Measurements from ENCODE around the gene NEK5. TPM values are rescaled to one million over a fixed set of nuclear protein-coding genes. Genes with fewer than 3 reads are reported as not detected.
A peak's percentile ranks its signal among the peaks of the same experiment; 100 is the strongest.
"Not testable (repeated sequence)": the region's sequence is repeated elsewhere in the genome, so short reads cannot be mapped to it uniquely, and the experiment has no call there.

The NEK5 gene, protein sequence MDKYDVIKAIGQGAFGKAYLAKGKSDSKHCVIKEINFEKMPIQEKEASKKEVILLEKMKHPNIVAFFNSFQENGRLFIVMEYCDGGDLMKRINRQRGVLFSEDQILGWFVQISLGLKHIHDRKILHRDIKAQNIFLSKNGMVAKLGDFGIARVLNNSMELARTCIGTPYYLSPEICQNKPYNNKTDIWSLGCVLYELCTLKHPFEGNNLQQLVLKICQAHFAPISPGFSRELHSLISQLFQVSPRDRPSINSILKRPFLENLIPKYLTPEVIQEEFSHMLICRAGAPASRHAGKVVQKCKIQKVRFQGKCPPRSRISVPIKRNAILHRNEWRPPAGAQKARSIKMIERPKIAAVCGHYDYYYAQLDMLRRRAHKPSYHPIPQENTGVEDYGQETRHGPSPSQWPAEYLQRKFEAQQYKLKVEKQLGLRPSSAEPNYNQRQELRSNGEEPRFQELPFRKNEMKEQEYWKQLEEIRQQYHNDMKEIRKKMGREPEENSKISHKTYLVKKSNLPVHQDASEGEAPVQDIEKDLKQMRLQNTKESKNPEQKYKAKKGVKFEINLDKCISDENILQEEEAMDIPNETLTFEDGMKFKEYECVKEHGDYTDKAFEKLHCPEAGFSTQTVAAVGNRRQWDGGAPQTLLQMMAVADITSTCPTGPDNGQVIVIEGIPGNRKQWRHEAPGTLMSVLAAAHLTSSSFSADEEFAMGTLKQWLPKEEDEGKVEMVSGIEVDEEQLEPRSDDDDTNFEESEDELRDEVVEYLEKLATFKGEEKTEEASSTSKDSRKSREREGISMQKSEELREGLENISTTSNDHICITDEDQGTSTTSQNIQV
- total RNA-seq (2014; rRNA removed), result 0.07 TPM in 1 of 2 replicates, not detected in the other
- percentile 20 among the genes with signal in this experiment for Bru-seq, nascent RNA
- BruChase-seq, experiment 1, labeled RNA remaining after a 6-hour chase, result percentile 16 among the genes with signal in this experiment
- BruChase-seq, experiment 2, labeled RNA remaining after a 2-hour chase, result percentile 22 among the genes with signal in this experiment
- long read RNA-seq, partial matches to known transcripts, result 0 of 3 reads
- long read RNA-seq, other reads (novel, unspliced or antisense), result 3 of 3 reads

DNA sequence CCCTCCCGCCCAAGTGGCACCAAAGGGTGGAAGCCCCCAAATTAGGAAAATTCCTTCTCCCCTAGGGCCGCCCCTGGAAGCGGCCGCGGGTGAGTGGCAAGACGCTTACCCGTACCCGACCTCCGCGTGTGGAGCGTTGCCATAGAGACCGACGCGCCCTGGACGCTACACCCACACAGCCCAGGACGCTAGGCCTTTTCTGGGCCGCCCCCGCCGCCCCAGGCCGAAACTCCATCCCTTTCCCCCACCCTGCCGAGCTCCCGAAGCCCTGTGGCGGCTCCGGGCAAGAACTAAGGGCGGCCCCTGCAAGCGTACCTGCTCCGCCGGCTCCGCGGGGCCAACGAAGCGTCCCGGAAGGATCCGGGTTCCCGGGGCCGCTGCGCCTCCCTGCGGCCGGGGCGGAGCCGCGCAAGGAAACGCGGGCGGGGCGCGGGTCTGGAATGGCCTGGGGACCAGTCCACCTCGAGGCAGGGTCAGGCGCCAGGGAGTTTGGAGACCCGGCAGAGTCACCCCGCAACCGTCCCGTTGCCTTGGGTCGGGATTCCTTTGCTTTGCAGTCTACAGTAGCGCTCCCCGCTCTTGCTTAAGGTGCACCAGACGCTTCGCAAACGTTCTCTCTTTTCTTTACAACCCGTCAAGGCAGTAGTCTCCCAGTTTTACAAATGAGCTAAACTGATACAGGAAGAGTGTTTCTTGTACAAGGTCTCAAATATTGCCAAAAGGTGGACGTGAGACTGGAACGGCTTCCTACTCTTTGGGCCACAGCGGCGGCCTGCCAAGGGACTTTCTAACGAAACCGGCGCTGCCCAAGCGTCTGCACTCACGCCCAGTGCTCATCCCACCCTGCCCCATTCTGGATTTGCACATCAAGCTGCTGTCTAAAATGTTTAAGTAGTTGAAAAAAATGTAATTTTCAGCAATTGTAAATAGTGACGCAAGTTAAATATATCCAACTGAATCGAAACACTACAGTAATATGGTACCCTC lies at the start of gene NEK5:
Gene NEK5 (minus strand): TSS at position 360 of the 987 bp plus-strand sequence. CDS start 1,591 bp downstream, outside the sequence.
- H3K4me3 ChIP-seq (ENCODE audit: low read length), result peak within 1 kb of the TSS; percentile 87
- H4K20me1 ChIP-seq (ENCODE audit: low read length), result no peaks in the 10 kb centered on the region
- no peaks in the 10 kb centered on the region for H3K9me3 ChIP-seq (ENCODE audit: low read length)
- CTCF ChIA-PET, result interaction anchor here (0.6 to 0.7 kb wide), 2 partner anchors 193 to 238 kb away, joined by 3 read pairs; no protein-coding TSS in a partner anchor
- H3K4me1 ChIP-seq (ENCODE audit: insufficient read depth, low read length), result peaks cover 8% of the 10 kb centered on the region; the same call in 1 of the 2 replicates
- no peak within 1 kb of the TSS for H3K27ac ChIP-seq (ENCODE audit: low read length)
- H2AFZ ChIP-seq (ENCODE audit: low read length), result peak within 1 kb of the TSS; percentile 95
- no TSS peak for BruUV-seq (replicated peaks)
- TF ChIP-seq EZH2 (IDR thresholded peaks at IDR 0.05; ENCODE audit: low read length, unreplicated experiment), result no peak
- TF ChIP-seq, protein P1, sequence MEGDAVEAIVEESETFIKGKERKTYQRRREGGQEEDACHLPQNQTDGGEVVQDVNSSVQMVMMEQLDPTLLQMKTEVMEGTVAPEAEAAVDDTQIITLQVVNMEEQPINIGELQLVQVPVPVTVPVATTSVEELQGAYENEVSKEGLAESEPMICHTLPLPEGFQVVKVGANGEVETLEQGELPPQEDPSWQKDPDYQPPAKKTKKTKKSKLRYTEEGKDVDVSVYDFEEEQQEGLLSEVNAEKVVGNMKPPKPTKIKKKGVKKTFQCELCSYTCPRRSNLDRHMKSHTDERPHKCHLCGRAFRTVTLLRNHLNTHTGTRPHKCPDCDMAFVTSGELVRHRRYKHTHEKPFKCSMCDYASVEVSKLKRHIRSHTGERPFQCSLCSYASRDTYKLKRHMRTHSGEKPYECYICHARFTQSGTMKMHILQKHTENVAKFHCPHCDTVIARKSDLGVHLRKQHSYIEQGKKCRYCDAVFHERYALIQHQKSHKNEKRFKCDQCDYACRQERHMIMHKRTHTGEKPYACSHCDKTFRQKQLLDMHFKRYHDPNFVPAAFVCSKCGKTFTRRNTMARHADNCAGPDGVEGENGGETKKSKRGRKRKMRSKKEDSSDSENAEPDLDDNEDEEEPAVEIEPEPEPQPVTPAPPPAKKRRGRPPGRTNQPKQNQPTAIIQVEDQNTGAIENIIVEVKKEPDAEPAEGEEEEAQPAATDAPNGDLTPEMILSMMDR (conservative IDR thresholded peaks at IDR 0.05; ENCODE audit: low read depth, low read length), result peak; percentile 66
- peak within 1 kb of the TSS; percentile 37 for H3K9ac ChIP-seq (ENCODE audit: low read length)
- no peaks in the 10 kb centered on the region for H3K27me3 ChIP-seq (ENCODE audit: low read length)
- intact Hi-C loops (cut with micrococcal nuclease), result loop anchor here (2.0 to 5.0 kb wide), 2 partner anchors 72 to 217 kb away; no protein-coding TSS in a partner anchor
- H3K4me2 ChIP-seq (ENCODE audit: low read length), result peak within 1 kb of the TSS; percentile 89
- no peaks in the 10 kb centered on the region for H3K9me2 ChIP-seq (replicated peaks; ENCODE audit: low read length)
- H3K79me2 ChIP-seq (ENCODE audit: low read length), result no peaks in the 10 kb centered on the region
- POLR2A ChIA-PET (ENCODE audit: unreplicated experiment), result no interaction called here
- H3F3A ChIP-seq (ENCODE audit: low read length, unreplicated experiment), result no peaks in the 10 kb centered on the region
- DNase-seq (peak; percentile 65), ATAC-seq (peak; percentile 78)
- H3K36me3 ChIP-seq (ENCODE audit: low read depth, low read length), result no peaks in the 10 kb centered on the region

DNA sequence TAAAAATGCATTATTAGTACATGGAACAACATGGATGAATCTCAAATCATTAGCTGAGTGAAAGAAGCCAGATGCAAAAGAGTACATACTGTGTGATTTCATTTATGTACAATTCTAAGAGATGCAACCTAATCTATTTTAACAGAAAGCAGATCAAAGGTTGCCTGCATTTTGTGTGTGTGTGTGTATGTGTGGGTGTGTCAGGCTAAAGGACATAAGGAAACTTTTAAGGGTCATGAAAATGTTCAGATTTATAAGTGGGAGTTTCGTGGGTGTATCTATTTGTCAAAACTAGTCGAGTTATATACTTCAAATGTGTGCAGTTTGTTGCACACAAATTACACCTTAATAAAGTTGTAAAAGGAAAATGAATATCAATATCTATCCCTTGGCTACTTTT lies 48.4 kb upstream of the NEK5 start:
- ATAC-seq (no peak), DNase-seq (no peak)
- no peak overlapping the region for H3K4me3 ChIP-seq (ENCODE audit: low read length)
- H3K36me3 ChIP-seq (ENCODE audit: low read depth, low read length), result no peaks in the 10 kb centered on the region
- intact Hi-C loops (cut with micrococcal nuclease), result no loop called here
- POLR2A ChIA-PET (ENCODE audit: unreplicated experiment), result no interaction called here
- no peaks in the 10 kb centered on the region for H3F3A ChIP-seq (ENCODE audit: low read length, unreplicated experiment)
- no peaks in the 10 kb centered on the region for H3K9me2 ChIP-seq (replicated peaks; ENCODE audit: low read length)
- no TSS peak for BruUV-seq (replicated peaks)
- no peak overlapping the region for H3K27ac ChIP-seq (ENCODE audit: low read length)
- H3K79me2 ChIP-seq (ENCODE audit: low read length), result no peaks in the 10 kb centered on the region
- CTCF ChIA-PET, result no interaction called here
- no peaks in the 10 kb centered on the region for H3K27me3 ChIP-seq (ENCODE audit: low read length)
- H3K9me3 ChIP-seq (ENCODE audit: low read length), result no peaks in the 10 kb centered on the region
- TF ChIP-seq EZH2phosphoT487 (IDR thresholded peaks at IDR 0.05; ENCODE audit: borderline replicate concordance, low read length), result no peak
- TF ChIP-seq, protein P1 (conservative IDR thresholded peaks at IDR 0.05; ENCODE audit: low read depth, low read length), result no peak
- no peak for TF ChIP-seq EZH2 (IDR thresholded peaks at IDR 0.05; ENCODE audit: low read length, unreplicated experiment)
- no peak overlapping the region for H3K9ac ChIP-seq (ENCODE audit: low read length)
- no peaks in the 10 kb centered on the region for H3K4me1 ChIP-seq (ENCODE audit: insufficient read depth, low read length)
- no peak overlapping the region for H2AFZ ChIP-seq (ENCODE audit: low read length)
- H3K4me2 ChIP-seq (ENCODE audit: low read length), result no peak overlapping the region
- H4K20me1 ChIP-seq (ENCODE audit: low read length), result no peaks in the 10 kb centered on the region

DNA sequence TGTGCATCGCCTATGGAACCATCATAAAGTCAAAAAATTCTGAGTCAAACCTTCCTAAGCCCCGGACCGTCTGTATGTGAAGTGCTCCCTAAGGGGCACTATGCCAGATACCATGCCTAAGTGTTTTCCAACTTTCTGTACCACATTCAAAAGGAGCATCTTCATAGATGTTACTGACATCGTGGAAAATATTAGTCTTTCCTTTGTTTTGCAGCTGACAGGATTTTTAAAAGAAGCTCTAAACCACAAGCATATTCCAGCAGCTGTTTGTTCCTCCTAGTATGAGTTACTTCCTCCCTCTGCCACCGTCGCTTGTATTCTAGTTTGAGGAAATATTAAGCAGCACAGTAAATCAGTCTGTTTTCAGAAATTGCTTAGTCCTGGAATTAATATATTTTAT lies 45.1 kb upstream of the NEK5 start:
- H3K36me3 ChIP-seq (ENCODE audit: low read depth, low read length); H3F3A ChIP-seq (ENCODE audit: low read length, unreplicated experiment); H4K20me1 ChIP-seq (ENCODE audit: low read length); H3K79me2 ChIP-seq (ENCODE audit: low read length); H3K9me2 ChIP-seq (replicated peaks; ENCODE audit: low read length); intact Hi-C loops (cut with micrococcal nuclease); H2AFZ ChIP-seq (ENCODE audit: low read length); ATAC-seq; H3K4me2 ChIP-seq (ENCODE audit: low read length); H3K27me3 ChIP-seq (ENCODE audit: low read length); BruUV-seq (replicated peaks); H3K4me1 ChIP-seq (ENCODE audit: insufficient read depth, low read length); POLR2A ChIA-PET (ENCODE audit: unreplicated experiment); H3K9ac ChIP-seq (ENCODE audit: low read length); H3K27ac ChIP-seq (ENCODE audit: low read length); H3K9me3 ChIP-seq (ENCODE audit: low read length); H3K4me3 ChIP-seq (ENCODE audit: low read length); DNase-seq; CTCF ChIA-PET: not testable (repeated sequence)
